Stomach (tissue), 9 donors: ENCODE measurements around the gene GFPT2. TPM values are rescaled to one million over a fixed set of nuclear protein-coding genes. Genes with fewer than 3 reads are reported as not detected.
A peak's percentile ranks its signal among the peaks of the same experiment; 100 is the strongest.

ENCODE experiments used
- DNase-seq, 2 donors: peaks; one replicate each; pipeline versions ENCODE4 v3.0.0 to v3.0.0-alpha.2; 2013 to 2019
- H3K27ac ChIP-seq, 5 donors: fragments of 200-600 bp in 4 of 5; sonication (generic) in 4 of 5; one replicate each; pipeline ENCODE4 v1.5.1; 2013 to 2019; ENCODE audit warnings: mild to moderate bottlenecking in 1 of 5, moderate library complexity in 1 of 5
- H3K27me3 ChIP-seq, 3 donors: fragments of 200-600 bp; sonication (generic); one replicate each; pipeline ENCODE4 v1.5.1; 2017 to 2019; ENCODE audit warnings: mixed run types in 1 of 3
- H3K36me3 ChIP-seq, 4 donors: fragments of 200-600 bp; sonication (generic); 1 replicate in 3 of 4; 2 replicates in 1 of 4; pipeline ENCODE4 v1.5.1; 2016 to 2019
- H3K4me1 ChIP-seq, 4 donors: fragments of 200-600 bp; sonication (generic); one replicate each; pipeline ENCODE4 v1.5.1; 2016 to 2019
- H3K4me3 ChIP-seq, 4 donors: fragments of 200-600 bp; sonication (generic) in 3 of 4; one replicate each; pipeline ENCODE4 v1.5.1; 2016 to 2019; ENCODE audit warnings: mild to moderate bottlenecking in 1 of 4
- H3K9me3 ChIP-seq, 4 donors: fragments of 200-600 bp; sonication (generic); one replicate each; pipeline ENCODE4 v1.5.1; 2016 to 2019
- EP300 ChIP-seq: sonication (generic); formaldehyde crosslinking; IDR thresholded peaks from one replicate; pipeline ENCODE4 v1.6.1; 2017; ENCODE audit warnings: antibody characterized with exemption
- POLR2A ChIP-seq, 4 donors: fragments of 450-650 bp; IDR thresholded peaks; one replicate each; pipeline ENCODE4 v1.6.1; 2016; ENCODE audit warnings: antibody characterized with exemption in 4 of 4, control low read depth in 2 of 4, mild to moderate bottlenecking in 1 of 4, moderate library complexity in 1 of 4
- POLR2AphosphoS5 ChIP-seq, 3 donors: sonication (generic); formaldehyde crosslinking; IDR thresholded peaks; one replicate each; pipeline ENCODE4 v1.6.1; 2016; ENCODE audit warnings: antibody characterized with exemption in 3 of 3
- WGBS, 5 donors: extraction: QIAGEN DNeasy Blood & Tissue Kit in 3 of 5; methylation state at CpG; one replicate each; pipeline versions ENCODE4 v1.1.5 to v1.1.7; 2013 to 2018; 5-methylcytosine and 5-hydroxymethylcytosine counted together
- intact Hi-C: fragments of 100-400 bp; cut with DNase I; formaldehyde crosslinking; loops from one replicate; pipeline ENCODE4 v1.15.1; 2023; ENCODE audit warnings: low total_unique reads
- polyA plus RNA-seq, 3 donors: library from polyadenylated mRNA; stranded (reverse); fragments of 200-250 nt; gene quantifications; one replicate each; pipeline ENCODE4 v1.2.3, GENCODE V29; 2013
- total RNA-seq, 5 donors: library from RNA; depleted of rRNA; stranded (reverse); fragments of >200 nt; gene quantifications; one replicate each; pipeline versions ENCODE4 v1.1.0 to v1.2.3, GENCODE V29; 2014 to 2016
- TF ChIP-seq, protein P1 (sequence below), 7 experiments: fragments of 450-650 bp in 4 of 7; fragments of 200-600 bp in 3 of 7; sonication (generic) in 3 of 7; IDR thresholded peaks; one replicate each; pipeline ENCODE4 v1.5.1; 2016 to 2019; ENCODE audit warnings: antibody characterized with exemption in 7 of 7, control low read depth in 2 of 7, mild to moderate bottlenecking in 1 of 7
- donor health status: healthy with polysubstance abuse.
- donor health status: Bipolar disorder and iron deficiency.
- donor health status: healthy.

GFPT2 gene
- total and polyA plus RNA-seq, 8 donors, result 3.5 to 54.5 (median 8.3) TPM

DNA sequence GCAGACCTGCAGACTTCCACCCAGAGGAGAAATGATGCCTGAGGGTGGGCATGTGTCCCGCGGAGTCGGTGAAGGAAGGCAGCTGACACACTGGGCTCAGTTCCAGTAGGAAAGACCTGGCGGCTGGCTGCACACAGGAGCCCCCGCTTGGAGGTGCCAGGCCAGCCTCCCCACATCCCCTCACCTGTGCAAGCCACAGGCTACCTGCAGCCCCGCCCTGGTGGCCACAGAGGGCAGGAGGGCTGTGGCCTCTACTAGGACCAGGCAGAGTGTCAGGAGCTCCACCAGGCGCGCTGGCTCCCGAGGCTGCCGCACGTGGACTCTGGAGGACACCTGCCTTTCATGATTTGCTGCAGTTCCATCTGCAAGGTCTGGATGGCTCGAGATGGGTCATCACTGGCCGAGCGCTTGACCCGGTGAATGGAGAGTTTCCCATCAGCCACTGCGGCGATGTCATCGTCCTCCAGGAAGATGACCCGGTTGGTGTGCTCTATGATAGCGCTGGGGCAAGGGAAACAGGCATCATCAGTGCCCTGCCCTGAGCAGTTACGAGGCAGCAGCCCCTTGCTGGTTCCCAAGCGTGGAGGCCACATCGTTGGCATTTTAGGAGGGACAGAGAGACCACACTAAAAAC lies 34.6 kb downstream of the GFPT2 start:
- intact Hi-C loops, result no loop called here
- H3K36me3 ChIP-seq, result peaks cover 0 to 30% (median 11%) of the 10 kb centered on the region in 4 donors
- 83 to 93% (median 91%) methylated on average over 11 to 23 of the region's 23 CpGs for WGBS, 5 donors
- no peaks in the 10 kb centered on the region for H3K4me1 ChIP-seq
- no peak overlapping the region for H3K27ac ChIP-seq
- no peak overlapping the region for H3K4me3 ChIP-seq
- TF ChIP-seq EP300 (no peak), POLR2AphosphoS5 (IDR thresholded peaks at IDR 0.05) (no peak), POLR2A (IDR thresholded peaks at IDR 0.05) (no peak)
- TF ChIP-seq, protein P1, sequence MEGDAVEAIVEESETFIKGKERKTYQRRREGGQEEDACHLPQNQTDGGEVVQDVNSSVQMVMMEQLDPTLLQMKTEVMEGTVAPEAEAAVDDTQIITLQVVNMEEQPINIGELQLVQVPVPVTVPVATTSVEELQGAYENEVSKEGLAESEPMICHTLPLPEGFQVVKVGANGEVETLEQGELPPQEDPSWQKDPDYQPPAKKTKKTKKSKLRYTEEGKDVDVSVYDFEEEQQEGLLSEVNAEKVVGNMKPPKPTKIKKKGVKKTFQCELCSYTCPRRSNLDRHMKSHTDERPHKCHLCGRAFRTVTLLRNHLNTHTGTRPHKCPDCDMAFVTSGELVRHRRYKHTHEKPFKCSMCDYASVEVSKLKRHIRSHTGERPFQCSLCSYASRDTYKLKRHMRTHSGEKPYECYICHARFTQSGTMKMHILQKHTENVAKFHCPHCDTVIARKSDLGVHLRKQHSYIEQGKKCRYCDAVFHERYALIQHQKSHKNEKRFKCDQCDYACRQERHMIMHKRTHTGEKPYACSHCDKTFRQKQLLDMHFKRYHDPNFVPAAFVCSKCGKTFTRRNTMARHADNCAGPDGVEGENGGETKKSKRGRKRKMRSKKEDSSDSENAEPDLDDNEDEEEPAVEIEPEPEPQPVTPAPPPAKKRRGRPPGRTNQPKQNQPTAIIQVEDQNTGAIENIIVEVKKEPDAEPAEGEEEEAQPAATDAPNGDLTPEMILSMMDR (IDR thresholded peaks at IDR 0.05), result no peak
- no peaks in the 10 kb centered on the region for H3K9me3 ChIP-seq
- no peak for DNase-seq
- peaks cover 0 to 4% (median 0%) of the 10 kb centered on the region in 3 donors for H3K27me3 ChIP-seq

DNA sequence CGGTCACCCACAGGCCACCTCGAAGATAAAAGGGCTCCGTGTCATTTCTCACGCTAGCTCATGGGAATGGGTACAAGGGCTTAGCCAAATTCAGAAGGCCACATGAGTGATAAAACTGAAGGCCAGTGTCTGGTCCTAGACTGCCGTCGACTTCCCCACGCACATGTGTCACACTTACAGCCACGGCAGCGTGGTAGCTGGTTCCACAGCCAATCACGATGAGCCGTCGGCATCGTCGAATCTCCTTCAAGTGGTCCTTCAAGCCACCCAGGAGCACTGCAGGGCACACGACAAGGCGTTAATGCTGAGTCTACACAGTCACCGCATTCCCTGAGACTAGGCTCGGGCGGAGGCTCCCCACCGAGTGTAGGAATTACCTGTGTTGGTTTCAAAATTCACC lies 36.5 kb downstream of the GFPT2 start:
- no peak overlapping the region for H3K4me3 ChIP-seq
- 89 to 95% (median 92%) methylated on average over 20 of the region's 20 CpGs for WGBS, 5 donors

DNA sequence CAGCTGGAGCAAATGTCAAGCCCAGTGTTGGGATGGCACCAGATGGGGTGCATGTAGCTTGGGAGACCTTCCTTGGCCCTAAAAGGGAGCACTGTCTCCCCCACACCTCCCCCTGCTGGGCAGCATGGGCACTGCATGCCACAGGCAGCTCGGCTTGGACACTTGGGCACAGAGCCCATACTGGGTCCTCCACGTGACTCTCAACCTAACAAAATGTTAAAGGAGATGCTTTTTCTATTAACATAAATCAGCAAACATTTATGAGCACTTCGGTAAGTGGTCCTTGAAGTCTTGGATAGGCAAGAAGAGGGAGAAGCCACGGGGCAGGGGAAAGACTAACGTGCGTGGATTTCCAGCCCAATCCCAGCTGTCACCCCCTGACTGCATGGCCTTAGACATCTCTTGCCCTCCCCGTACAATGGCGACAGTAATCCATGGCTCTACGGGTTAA lies 37.3 kb downstream of the GFPT2 start:
- H3K4me3 ChIP-seq, result no peak overlapping the region
- peaks cover 0 to 28% (median 9%) of the 10 kb centered on the region in 4 donors for H3K36me3 ChIP-seq
- H3K9me3 ChIP-seq, result no peaks in the 10 kb centered on the region
- H3K4me1 ChIP-seq, result no peaks in the 10 kb centered on the region
- intact Hi-C loops, result no loop called here
- peak in 1 of 3 donors; percentile 31 for TF ChIP-seq POLR2AphosphoS5 (IDR thresholded peaks at IDR 0.05)
- no peak for TF ChIP-seq EP300
- no peak for TF ChIP-seq POLR2A (IDR thresholded peaks at IDR 0.05)
- TF ChIP-seq, protein P1 (IDR thresholded peaks at IDR 0.05), result peak in 5 of 7 experiments; percentile 52 to 95 (median 83)
- DNase-seq, result peak; percentile 74 to 76
- 57 to 70% (median 67%) methylated on average over 9 of the region's 9 CpGs for WGBS, 5 donors
- no peak overlapping the region for H3K27ac ChIP-seq
- H3K27me3 ChIP-seq, result peaks cover 0 to 4% (median 0%) of the 10 kb centered on the region in 3 donors

More for the DNA sequence above, 36.5 kb downstream of the GFPT2 start:
- no peaks in the 10 kb centered on the region for H3K4me1 ChIP-seq
- H3K27me3 ChIP-seq, result peaks cover 0 to 4% (median 0%) of the 10 kb centered on the region in 3 donors
- peaks cover 0 to 30% (median 12%) of the 10 kb centered on the region in 4 donors for H3K36me3 ChIP-seq
- TF ChIP-seq POLR2AphosphoS5 (IDR thresholded peaks at IDR 0.05), result no peak
- no peaks in the 10 kb centered on the region for H3K9me3 ChIP-seq
- intact Hi-C loops, result no loop called here
- no peak for DNase-seq
- no peak overlapping the region for H3K27ac ChIP-seq

GRCh38 chr5:180313677-180314505 lies 39.2 kb downstream of the GFPT2 start:
- H3K4me1 ChIP-seq, result no peaks in the 10 kb centered on the region
- DNase-seq, result peak in 1 of 2 donors; percentile 97
- H3K27me3 ChIP-seq, result peaks cover 0 to 4% (median 0%) of the 10 kb centered on the region in 3 donors
- intact Hi-C loops, result no loop called here
- H3K4me3 ChIP-seq, result peak overlapping the region in 1 of 4 donors; percentile 36
- WGBS, 5 donors, result 54 to 92% (median 67%) methylated on average over 43 to 50 of the region's 50 CpGs
- H3K27ac ChIP-seq, result peak overlapping the region in 1 of 5 donors; percentile 57
- H3K9me3 ChIP-seq, result no peaks in the 10 kb centered on the region
- no peak for TF ChIP-seq POLR2AphosphoS5 (IDR thresholded peaks at IDR 0.05)
- TF ChIP-seq EP300, result no peak
- TF ChIP-seq POLR2A (IDR thresholded peaks at IDR 0.05), result no peak
- TF ChIP-seq, protein P1 (IDR thresholded peaks at IDR 0.05), result no peak
- H3K36me3 ChIP-seq, result peaks cover 0 to 24% (median 9%) of the 10 kb centered on the region in 4 donors
